GM19099 (cell line): ENCODE measurements around the gene ZNF862.

Experiments
- POLR2A ChIP-seq: IDR thresholded peaks from 3 replicates; pipeline ENCODE4 v1.6.1; 2011; ENCODE audit warnings: low read depth; ENCODE audit not compliant: insufficient read length; ENCODE audit errors: extremely low read depth

ZNF862 gene

DNA sequence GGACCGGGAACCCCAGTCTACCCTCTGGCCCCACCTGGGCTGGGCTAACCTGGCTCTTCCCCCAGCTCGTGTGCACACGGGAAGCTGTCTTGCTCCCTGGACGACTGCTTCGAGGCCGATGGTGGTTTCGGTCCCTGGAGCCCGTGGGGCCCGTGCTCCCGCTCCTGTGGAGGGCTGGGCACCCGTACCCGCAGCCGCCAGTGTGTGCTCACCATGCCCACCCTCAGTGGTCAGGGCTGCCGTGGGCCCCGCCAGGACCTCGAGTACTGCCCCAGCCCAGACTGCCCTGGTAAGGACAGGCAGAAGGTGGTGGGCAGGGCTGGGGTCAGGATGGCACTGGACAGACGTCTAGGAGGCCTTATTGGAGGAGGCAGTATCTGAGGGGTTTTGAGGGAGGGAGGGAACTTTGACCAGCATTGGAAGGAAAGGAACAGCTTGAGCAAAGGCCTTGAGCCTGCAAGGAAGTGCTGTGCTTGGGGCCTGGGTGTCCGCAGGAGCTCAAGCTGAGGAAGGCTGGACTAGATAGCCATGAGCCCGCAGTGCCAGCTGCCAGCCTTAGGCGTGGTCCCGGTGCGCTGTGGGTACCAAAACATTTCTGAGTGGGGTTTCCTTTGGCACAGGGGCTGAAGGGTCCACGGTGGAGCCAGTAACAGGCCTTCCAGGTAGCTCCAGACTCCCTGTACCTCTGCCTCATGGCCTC is 20.2 kb upstream of the ZNF862 start:
- no peak for TF ChIP-seq POLR2A

DNA sequence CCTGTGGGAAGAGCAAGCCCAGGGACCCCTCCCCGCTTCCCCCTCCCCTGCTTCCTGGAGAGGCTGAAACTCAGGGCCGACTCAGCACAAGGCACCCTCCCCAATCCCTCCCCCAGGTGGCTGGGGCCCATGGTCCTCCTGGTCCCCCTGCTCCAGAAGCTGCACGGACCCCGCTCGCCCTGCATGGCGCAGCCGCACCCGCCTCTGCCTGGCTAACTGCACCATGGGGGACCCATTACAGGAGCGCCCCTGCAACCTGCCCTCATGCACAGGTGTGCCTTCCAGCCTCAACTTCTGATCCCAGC is 19.7 kb upstream of the ZNF862 start:
- no peak for TF ChIP-seq POLR2A

DNA sequence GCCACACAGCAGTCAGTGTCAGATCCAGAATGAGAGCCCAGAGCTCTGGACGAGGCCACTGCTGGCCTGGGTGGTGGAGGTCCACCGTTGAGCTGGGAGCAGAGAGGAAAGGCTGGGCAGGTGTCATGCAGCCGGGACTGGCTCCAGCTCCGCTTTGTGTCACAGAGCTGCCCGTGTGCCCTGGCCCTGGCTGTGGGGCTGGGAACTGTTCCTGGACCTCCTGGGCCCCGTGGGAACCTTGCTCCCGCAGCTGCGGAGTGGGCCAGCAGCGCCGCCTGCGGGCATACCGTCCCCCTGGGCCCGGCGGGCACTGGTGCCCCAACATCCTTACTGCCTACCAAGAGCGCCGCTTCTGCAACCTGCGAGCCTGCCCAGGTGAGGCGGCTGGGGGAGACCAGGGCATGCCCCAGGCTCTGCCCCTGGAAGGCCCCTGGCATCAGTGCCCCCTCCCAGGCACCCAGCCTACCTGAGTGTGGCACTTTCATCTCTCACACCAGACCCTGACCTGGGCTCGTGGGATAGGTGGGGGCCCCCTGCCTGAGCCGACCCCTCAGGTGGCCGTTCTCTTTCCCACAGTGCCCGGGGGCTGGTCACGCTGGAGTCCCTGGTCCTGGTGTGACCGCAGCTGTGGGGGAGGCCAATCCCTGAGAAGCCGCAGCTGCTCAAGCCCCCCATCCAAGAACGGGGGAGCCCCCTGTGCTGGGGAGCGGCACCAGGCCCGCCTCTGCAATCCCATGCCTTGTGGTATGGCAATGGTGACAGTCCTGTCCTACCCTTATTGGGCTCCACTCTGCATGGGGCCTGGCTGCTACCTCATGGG is 18.8 kb upstream of the ZNF862 start:
- no peak for TF ChIP-seq POLR2A

DNA sequence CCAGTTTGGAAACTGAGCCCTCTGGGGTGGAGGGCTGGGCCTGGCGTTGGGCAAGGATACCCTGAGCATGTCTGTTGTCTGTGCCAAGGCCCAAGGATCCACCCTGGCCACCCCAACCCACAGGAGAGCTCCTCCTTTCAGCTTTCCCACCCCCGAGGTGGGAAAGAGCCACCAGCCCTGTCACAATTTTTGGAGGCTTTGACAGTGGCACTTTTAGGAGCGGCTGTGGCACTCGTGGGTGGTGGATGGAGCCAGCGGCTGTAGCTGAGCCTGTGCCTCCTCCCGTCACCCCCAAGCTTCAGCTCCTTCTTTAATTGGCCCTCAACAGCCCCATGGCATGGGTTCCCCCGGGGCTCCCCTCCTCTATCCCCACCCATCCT is 18.2 kb upstream of the ZNF862 start:
- no peak for TF ChIP-seq POLR2A

DNA sequence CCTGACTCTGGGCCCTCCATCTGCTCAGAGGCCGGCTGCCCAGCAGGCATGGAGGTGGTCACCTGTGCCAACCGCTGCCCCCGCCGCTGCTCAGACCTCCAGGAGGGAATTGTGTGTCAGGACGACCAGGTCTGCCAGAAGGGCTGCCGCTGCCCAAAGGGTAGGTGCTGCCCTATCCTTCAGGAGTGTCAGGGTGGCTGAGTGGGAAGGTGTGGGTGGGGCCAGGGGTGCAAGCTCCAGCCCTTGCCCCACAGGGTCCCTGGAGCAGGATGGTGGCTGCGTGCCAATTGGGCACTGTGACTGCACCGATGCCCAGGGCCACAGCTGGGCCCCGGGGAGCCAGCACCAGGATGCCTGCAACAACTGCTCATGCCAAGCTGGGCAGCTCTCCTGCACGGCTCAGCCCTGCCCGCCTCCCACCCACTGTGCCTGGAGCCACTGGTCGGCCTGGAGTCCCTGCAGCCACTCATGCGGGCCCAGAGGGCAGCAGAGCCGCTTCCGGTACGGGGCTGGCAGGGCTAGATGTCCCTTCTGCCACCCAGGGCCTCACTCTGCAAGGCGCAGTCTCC is 17.5 kb upstream of the ZNF862 start:
- TF ChIP-seq POLR2A = no peak

DNA sequence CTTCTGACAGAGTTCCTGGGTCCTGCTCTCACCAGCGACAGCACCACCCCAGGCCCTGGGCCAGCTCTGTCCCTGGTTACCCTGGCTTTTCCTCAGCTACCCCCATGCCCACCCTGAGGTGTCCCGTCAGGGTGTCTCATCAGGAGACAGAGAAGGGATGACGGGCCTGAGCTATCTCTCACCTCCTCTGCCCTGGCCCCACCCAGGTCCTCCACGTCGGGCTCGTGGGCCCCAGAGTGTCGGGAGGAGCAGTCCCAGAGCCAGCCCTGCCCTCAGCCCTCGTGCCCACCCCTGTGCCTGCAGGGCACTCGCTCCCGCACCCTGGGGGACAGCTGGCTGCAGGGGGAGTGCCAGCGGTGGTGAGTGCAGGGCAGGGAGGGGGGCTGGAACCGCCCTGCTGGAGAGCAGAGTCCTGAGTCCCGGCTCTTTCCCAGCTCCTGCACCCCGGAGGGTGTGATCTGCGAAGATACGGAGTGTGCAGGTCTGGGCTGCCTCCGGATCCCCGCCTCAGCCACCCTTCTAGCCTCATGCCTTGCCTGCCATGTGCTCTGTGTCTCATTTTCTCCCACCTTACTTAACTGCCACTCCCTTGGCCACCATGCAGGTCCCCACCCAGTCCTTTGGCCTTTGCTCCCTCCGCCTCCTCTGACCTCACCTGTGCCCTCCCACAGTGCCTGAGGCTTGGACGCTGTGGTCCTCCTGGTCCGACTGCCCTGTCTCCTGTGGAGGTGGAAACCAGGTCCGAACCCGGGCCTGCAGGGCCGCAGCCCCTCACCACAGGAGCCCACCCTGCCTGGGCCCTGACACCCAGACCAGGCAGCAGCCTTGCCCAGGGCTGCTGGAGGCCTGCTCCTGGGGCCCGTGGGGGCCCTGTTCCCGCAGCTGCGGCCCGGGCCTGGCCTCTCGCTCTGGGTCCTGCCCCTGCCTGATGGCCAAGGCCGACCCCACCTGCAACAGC is 16.7 kb upstream of the ZNF862 start:
- no peak for TF ChIP-seq POLR2A

DNA sequence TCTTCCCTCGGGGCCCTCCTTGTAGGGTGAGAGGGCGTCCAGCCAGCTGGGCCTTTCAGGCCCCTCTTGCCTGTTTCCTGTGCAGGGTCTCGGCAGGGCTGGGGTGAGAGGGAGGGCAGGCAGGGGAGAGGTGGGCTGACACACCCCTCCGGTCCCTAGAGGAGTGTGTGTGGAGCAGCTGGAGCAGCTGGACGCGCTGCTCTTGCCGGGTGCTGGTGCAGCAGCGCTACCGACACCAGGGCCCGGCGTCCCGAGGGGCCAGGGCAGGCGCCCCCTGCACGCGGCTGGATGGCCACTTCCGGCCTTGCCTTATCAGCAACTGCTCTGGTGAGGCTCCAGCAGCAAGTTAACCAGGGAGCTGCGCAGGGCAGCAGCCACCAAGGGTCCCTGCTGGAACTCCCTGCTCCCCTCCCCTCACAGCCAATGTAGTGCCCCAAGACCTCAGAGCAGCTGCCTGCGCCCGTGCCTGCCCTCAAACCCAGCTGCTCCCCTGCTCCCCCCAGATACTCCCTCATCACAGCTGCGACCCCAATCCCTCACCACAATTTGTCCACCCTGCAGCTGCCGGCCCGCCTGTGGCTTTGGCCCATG is 15.7 kb upstream of the ZNF862 start:
- TF ChIP-seq POLR2A = no peak

DNA sequence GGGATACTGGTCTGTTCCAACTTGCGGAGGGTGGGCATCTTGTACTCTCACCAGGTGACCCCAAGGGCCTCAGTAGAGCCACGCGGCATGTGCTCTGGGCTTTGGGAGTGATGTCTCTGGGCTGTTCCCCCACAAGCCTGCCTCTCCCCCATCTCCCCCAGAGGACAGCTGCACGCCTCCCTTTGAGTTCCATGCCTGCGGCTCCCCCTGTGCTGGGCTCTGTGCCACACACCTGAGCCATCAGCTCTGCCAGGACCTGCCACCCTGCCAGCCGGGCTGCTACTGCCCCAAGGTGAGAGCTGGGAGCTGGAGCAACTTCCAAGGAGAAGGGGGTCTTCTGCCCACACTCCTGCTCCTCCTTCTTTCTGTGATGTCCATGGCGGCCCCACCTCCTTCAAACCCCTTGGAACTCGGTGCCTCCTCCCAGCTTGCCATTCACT is 15.0 kb upstream of the ZNF862 start:
- no peak for TF ChIP-seq POLR2A

DNA sequence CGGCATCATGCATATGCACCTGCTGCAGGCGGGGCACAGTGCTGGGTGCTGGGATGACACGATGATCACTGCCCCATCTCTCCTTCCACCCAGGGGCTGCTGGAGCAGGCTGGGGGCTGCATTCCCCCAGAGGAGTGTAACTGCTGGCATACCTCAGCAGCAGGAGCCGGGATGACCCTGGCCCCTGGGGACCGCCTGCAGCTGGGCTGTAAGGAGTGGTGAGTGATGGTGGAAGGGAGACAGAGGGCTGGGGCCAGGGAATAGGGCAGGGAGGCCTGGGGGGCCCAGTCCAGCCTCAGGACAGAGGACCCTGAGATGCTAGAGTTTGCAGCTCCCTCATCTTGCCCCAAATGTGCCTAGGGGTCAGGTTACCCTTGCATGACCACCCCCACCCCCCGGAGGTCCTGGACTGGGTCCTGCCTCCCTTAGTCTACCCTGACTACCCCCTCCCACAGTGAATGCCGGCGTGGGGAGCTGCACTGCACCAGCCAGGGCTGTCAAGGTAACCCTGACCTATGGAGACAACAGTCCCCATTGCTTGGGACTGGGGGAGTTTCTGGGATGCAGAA is 14.5 kb upstream of the ZNF862 start:
- no peak for TF ChIP-seq POLR2A

DNA sequence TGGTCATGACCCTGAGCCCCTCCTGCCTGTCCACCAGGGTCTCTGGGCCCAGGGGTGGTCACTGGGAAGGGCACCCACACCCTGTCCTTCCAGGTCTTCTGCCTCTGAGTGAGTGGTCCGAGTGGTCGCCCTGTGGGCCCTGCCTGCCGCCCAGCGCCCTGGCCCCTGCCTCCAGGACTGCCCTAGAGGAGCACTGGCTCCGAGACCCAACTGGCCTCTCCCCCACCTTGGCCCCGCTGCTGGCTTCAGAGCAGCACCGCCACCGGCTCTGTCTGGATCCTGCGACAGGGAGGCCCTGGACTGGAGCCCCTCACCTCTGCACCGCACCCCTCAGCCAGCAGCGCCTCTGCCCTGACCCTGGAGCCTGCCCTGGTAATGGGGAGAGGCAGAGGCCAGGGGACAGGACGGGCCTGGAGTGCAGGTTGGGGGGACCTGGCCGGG is 13.9 kb upstream of the ZNF862 start:
- no peak for TF ChIP-seq POLR2A

DNA sequence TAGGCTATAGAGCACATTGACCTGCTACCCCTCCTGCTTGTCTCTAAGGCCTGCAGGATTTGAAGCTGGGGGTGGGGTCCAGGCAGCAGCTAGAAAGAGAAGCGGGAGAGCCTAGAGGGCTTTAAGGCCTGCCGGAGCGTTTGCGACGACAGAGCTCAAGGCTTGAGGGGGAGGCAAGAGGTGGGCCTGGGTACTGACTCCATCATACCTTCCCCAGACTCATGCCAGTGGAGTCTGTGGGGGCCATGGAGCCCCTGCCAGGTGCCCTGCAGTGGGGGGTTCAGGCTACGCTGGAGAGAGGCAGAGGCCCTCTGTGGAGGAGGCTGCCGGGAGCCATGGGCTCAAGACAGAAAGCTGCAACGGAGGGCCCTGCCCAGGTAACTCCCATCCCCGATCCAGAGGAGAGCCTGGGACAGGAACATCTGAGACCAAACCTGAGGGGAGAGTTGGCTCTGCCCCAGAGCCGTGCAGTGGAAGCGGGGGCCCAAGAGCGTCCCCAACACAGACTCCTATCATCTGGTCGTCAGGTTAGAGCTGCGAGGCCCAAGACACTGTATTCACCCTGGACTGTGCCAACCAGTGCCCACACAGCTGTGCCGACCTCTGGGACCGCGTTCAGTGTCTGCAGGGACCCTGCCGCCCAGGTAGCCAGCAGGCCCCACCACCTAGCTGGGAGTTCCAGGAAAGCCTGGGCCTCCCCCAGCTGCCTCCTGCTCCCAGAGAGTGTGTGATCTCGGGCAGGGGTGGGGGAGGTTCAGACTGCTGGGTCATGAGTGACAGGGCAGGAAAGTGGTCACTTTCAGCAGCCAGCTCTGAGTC is 13.2 kb upstream of the ZNF862 start:
- TF ChIP-seq POLR2A = no peak

DNA sequence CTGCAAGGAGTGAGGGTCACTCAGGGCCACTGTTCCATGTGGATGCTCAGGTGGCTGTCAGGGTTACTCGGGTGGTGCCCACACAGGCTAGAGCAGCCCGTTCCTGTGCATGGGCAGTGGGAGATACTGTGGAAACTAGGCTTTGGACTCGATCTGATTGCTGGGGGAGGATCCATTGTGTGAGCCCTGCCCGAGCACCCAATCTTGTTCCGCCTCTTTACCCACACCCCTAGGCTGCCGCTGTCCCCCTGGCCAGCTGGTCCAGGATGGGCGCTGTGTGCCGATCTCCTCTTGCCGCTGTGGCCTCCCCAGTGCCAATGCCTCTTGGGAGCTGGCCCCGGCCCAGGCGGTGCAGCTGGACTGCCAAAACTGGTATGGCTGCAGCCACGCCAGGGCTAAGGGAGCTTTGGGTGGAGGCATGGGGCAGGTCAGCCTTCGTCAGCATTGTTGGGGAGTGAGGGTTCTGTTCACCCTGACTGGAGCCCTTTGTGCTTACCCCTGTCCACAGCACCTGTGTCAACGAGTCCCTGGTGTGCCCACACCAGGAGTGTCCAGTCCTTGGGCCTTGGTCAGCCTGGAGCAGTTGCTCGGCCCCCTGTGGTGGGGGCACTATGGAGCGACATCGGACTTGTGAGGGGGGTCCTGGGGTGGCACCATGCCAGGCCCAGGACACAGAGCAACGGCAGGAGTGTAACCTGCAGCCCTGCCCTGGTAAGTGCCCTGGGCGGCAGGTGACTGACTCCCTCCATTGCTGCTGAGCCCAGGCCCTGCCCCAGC is 12.4 kb upstream of the ZNF862 start:
- TF ChIP-seq POLR2A = no peak
